GM21390 (cell line): Measurements from ENCODE around the gene AQP1.

Source experiments
- ATAC-seq: cut with Tn5 transposase; IDR thresholded peaks from one replicate; pipeline ENCODE4 v1.9.1; 2021; ENCODE audit not compliant: unreplicated experiment

The AQP1 gene

GRCh38 chr7:30971440-30971839 is 59.8 kb downstream of the AQP1 start:
- ATAC-seq, result no peak

- ATAC-seq, result no peak
Observed at GRCh38 chr7:30971840-30972563, 60.3 kb downstream of the AQP1 start.

- ATAC-seq, result no peak
Observed at GRCh38 chr7:30973292-30973691, 61.6 kb downstream of the AQP1 start.

GRCh38 chr7:30973791-30974604 is 62.3 kb downstream of the AQP1 start:
- ATAC-seq, result no peak

GRCh38 chr7:30974605-30975255 is 63.1 kb downstream of the AQP1 start:
- ATAC-seq, result peak; percentile 90
